Tibial nerve (tissue), 4 donors: Measurements from ENCODE around the gene IL1RAPL2. TPM values are rescaled to one million over a fixed set of nuclear protein-coding genes. Genes with fewer than 3 reads are reported as not detected.

Experiments used
- DNase-seq, 2 donors: peaks; one replicate each; pipeline ENCODE4 v3.0.0-alpha.2; 2019; ENCODE audit warnings: low spot score in 2 of 2
- H3K27ac ChIP-seq, 4 donors: fragments of 200-600 bp; sonication (generic) in 3 of 4; one replicate each; pipeline ENCODE4 v1.5.1; 2017 to 2019; ENCODE audit warnings: mild to moderate bottlenecking in 1 of 4
- H3K27me3 ChIP-seq, 2 donors: fragments of 200-600 bp; sonication (generic) in 1 of 2; one replicate each; pipeline versions ENCODE4 v1.5.1 to v1.6.0; 2017 to 2019
- H3K36me3 ChIP-seq, 3 donors: fragments of 200-600 bp; sonication (generic); one replicate each; pipeline ENCODE4 v1.5.1; 2018 to 2019
- H3K4me1 ChIP-seq, 4 donors: fragments of 200-600 bp; sonication (generic) in 3 of 4; one replicate each; pipeline ENCODE4 v1.5.1; 2017 to 2019
- H3K4me3 ChIP-seq, 4 donors: fragments of 200-600 bp; sonication (generic) in 3 of 4; one replicate each; pipeline ENCODE4 v1.5.1; 2017 to 2019; ENCODE audit warnings: mild to moderate bottlenecking in 1 of 4, moderate library complexity in 1 of 4
- H3K9me3 ChIP-seq, 4 donors: fragments of 200-600 bp; sonication (generic) in 3 of 4; one replicate each; pipeline ENCODE4 v1.5.1; 2017 to 2019
- EP300 ChIP-seq, 2 donors: sonication (generic); formaldehyde crosslinking; IDR thresholded peaks; one replicate each; pipeline ENCODE4 v1.6.1; 2017; ENCODE audit warnings: antibody characterized with exemption in 2 of 2, mild to moderate bottlenecking in 1 of 2
- POLR2A ChIP-seq, 2 donors: fragments of 450-650 bp; IDR thresholded peaks; one replicate each; pipeline ENCODE4 v1.6.1; 2017; ENCODE audit warnings: antibody characterized with exemption in 2 of 2, mild to moderate bottlenecking in 2 of 2, moderate library complexity in 2 of 2
- WGBS, 2 donors: methylation state at CpG; one replicate each; pipeline ENCODE4 v1.1.5; 2018; 5-methylcytosine and 5-hydroxymethylcytosine counted together
- total RNA-seq, 4 donors: library from RNA; depleted of rRNA; stranded (reverse); fragments of >200 nt; gene quantifications; one replicate each; pipeline ENCODE4 v1.1.0, GENCODE V29; 2016
- TF ChIP-seq, protein P1 (sequence below), 5 experiments: fragments of 200-600 bp in 3 of 5; fragments of 450-650 bp in 2 of 5; sonication (generic) in 3 of 5; IDR thresholded peaks; one replicate each; pipeline ENCODE4 v1.5.1; 2016 to 2019; ENCODE audit warnings: antibody characterized with exemption in 5 of 5, mild to moderate bottlenecking in 3 of 5, moderate library complexity in 2 of 5

Gene IL1RAPL2
- total RNA-seq, 4 donors from 2014 or later: not detected

DNA sequence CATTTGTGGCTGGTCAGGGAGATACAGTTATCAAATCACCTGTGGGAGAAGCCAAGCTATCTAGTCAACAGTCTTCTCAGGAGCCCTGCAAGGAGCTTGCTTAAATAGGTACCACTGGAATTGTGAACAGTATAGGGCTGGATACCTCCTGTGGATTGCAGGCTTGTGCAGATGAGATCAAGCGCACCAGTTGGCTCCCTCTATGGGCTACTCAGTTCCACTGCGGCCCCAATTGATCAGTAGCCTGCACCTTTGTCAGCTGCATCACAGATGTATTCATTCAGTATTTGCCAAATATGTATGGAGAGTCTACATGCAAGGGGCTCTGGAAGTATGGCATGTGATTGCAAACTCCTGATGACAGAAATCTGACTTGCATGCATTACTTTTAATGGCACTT lies 625.9 kb downstream of the IL1RAPL2 start:
- H3K36me3 ChIP-seq: no peaks in the 10 kb centered on the region
- WGBS, 2 donors: 32 to 39% methylated on average over 2 of the region's 2 CpGs
- DNase-seq: no peak
- H3K27me3 ChIP-seq: peaks cover 0 to 22% of the 10 kb centered on the region in 2 donors
- no peak overlapping the region for H3K4me3 ChIP-seq
- TF ChIP-seq POLR2A (IDR thresholded peaks at IDR 0.05): no peak
- TF ChIP-seq, protein P1, sequence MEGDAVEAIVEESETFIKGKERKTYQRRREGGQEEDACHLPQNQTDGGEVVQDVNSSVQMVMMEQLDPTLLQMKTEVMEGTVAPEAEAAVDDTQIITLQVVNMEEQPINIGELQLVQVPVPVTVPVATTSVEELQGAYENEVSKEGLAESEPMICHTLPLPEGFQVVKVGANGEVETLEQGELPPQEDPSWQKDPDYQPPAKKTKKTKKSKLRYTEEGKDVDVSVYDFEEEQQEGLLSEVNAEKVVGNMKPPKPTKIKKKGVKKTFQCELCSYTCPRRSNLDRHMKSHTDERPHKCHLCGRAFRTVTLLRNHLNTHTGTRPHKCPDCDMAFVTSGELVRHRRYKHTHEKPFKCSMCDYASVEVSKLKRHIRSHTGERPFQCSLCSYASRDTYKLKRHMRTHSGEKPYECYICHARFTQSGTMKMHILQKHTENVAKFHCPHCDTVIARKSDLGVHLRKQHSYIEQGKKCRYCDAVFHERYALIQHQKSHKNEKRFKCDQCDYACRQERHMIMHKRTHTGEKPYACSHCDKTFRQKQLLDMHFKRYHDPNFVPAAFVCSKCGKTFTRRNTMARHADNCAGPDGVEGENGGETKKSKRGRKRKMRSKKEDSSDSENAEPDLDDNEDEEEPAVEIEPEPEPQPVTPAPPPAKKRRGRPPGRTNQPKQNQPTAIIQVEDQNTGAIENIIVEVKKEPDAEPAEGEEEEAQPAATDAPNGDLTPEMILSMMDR (IDR thresholded peaks at IDR 0.05): peak in 2 of 5 experiments; percentile 11 to 17
- TF ChIP-seq EP300 (IDR thresholded peaks at IDR 0.05): no peak
- H3K9me3 ChIP-seq: no peaks in the 10 kb centered on the region
- no peak overlapping the region for H3K27ac ChIP-seq
- no peaks in the 10 kb centered on the region for H3K4me1 ChIP-seq

DNA sequence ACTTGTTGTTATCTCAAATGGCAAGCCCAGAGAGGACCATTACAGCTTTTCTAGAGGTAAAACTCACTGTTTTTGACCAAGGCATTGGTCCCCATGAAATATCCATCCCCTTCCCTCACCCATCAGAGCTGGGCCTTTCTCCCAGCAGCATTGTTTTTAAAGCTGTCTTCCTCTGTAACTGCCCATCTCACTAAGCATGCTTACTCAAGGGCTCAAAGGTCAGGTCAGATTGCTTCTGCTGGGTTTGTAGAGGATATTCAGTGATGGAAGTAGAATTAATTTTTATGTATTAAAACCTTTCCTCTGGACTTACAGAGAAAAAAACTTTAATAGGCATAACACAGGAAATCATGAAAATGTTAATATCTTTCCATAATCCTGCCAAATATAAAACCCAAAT lies 643.4 kb downstream of the IL1RAPL2 start:
- TF ChIP-seq EP300 (IDR thresholded peaks at IDR 0.05) (no peak), POLR2A (IDR thresholded peaks at IDR 0.05) (no peak)
- TF ChIP-seq, protein P1 (IDR thresholded peaks at IDR 0.05): no peak
- Histone ChIP-seq H3K4me1 (no peaks in the 10 kb centered on the region), H3K27me3 (peaks cover 0 to 21% of the 10 kb centered on the region in 2 donors), H3K36me3 (no peaks in the 10 kb centered on the region), H3K4me3 (no peak overlapping the region), H3K9me3 (no peaks in the 10 kb centered on the region), H3K27ac (no peak overlapping the region)
- DNase-seq: no peak

DNA sequence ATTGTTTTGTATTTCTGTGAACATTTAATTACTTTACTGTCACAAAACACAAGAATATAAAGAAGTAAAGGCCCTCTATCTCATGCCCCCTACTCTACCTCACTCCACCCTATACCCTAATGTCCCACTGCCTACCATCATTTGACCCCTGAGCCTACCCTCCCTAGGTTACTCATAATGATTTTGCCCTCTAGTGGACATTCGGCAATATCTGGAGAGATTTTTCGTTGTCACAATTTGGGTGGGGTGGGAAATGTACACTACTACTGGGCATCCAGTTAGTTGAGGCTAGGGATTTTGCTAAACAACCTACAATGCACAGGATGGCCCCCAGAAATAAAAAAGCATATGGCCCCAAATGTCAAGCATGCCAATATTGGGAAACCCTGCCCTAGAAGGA lies 644.3 kb downstream of the IL1RAPL2 start:
- Histone ChIP-seq H3K36me3 (no peaks in the 10 kb centered on the region), H3K27me3 (peaks cover 0 to 21% of the 10 kb centered on the region in 2 donors), H3K4me3 (no peak overlapping the region), H3K9me3 (no peaks in the 10 kb centered on the region), H3K27ac (no peak overlapping the region), H3K4me1 (no peaks in the 10 kb centered on the region)
- 74 to 83% methylated on average over 2 of the region's 2 CpGs for WGBS, 2 donors
- TF ChIP-seq POLR2A (IDR thresholded peaks at IDR 0.05) (no peak), EP300 (IDR thresholded peaks at IDR 0.05) (no peak)
- TF ChIP-seq, protein P1 (IDR thresholded peaks at IDR 0.05): peak in 1 of 5 experiments; percentile 13
- no peak for DNase-seq

DNA sequence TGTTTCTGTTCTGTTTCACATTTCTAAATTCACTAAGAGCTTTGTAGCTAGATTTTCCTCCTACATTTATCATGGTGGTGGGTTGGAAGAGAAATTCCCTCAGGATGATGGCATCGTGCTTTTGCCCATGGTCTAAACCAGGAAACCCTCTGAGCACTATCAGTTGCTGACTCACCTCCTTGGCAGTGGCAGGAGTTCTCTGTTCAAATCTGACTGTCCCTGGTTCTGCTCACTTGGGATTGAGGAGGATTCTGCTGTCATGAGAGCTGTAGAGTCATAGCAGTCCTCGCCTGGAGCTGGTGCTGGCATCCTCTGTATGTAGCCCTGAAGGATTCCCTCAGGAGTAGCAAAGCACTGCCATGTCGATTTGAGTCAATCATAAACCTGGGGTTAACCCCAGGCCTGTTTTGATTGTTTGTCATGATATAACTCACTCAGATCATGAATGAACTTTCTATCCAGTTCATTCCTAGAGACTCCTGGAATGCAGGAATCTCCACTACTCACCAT lies 645.1 kb downstream of the IL1RAPL2 start:
- peaks cover 0 to 21% of the 10 kb centered on the region in 2 donors for H3K27me3 ChIP-seq
- no peak for DNase-seq
- TF ChIP-seq EP300 (IDR thresholded peaks at IDR 0.05) (no peak), POLR2A (IDR thresholded peaks at IDR 0.05) (no peak)
- TF ChIP-seq, protein P1 (IDR thresholded peaks at IDR 0.05): no peak
- WGBS, 2 donors: 76 to 92% methylated on average over 3 of the region's 3 CpGs
- H3K4me3 ChIP-seq: no peak overlapping the region
- no peaks in the 10 kb centered on the region for H3K4me1 ChIP-seq
- no peak overlapping the region for H3K27ac ChIP-seq
- no peaks in the 10 kb centered on the region for H3K36me3 ChIP-seq
- H3K9me3 ChIP-seq: no peaks in the 10 kb centered on the region

DNA sequence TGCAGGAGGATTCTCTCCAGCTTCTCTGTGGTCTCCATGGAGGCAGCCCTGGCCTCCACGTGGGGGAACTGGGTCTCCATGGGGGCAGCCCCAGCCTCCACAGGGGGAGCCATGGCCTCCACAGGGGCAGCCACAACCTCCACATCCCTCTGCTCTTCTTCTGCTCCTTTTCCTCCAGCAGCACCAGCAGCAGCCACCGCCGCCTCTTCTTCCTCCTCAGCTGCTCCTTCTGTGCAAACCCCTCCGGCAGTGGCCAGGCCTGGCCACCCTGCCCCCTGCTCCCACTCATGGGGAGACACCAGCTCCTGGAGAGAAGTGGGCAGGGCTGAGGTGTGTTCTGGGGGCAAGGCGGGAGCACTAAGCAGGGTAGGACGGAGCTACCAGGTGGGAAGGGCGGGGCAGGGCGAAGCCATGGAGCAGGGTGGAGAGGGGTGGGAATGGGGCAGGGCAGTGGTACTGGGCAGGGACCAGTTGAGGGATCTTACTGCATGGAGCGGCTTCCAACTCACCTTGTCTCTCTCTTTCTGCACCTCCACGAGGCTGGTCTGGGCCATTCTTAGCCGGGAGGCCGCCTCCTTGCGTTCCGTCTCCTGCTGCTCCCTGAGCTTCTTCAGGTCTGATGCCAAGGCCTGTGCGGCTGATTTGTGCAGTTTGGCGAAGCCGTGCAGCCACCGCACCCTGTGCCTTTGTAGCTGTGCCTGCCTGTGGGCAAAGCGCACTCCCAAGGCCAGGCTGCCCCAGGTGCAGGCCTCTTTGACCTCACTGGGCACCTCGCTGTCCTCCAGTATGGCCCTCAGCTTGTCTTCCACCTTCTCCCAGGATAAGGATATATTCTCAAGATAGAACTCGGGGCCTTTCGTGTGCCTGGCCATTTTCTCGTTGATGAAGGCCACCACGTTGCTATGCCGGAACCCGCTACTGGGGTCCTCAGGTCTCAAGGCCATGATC lies 653.7 kb downstream of the IL1RAPL2 start:
- Histone ChIP-seq H3K9me3 (no peaks in the 10 kb centered on the region), H3K27ac (no peak overlapping the region), H3K36me3 (no peaks in the 10 kb centered on the region), H3K27me3 (no peaks in the 10 kb centered on the region), H3K4me3 (no peak overlapping the region), H3K4me1 (no peaks in the 10 kb centered on the region)
- TF ChIP-seq EP300 (IDR thresholded peaks at IDR 0.05) (no peak), POLR2A (IDR thresholded peaks at IDR 0.05) (no peak)
- TF ChIP-seq, protein P1 (IDR thresholded peaks at IDR 0.05): no peak
- WGBS, 2 donors: 87 to 89% methylated on average over 9 to 22 of the region's 26 CpGs
- no peak for DNase-seq
